ENCODE results near the gene PTPRZ1.

GRCh38 chr7:122064971-122065370, 192.0 kb downstream of the PTPRZ1 start:
- no peak for TF ChIP-seq CTCF (IDR thresholded peaks at IDR 0.05; ENCODE audit: insufficient read depth, low read length)
- no peak for TF ChIP-seq REST (IDR thresholded peaks at IDR 0.05; ENCODE audit: insufficient replicate concordance, low read depth)
- no peak for TF ChIP-seq POLR2AphosphoS5 (IDR thresholded peaks at IDR 0.05; ENCODE audit: low read depth)
- no peak for TF ChIP-seq GABPA (IDR thresholded peaks at IDR 0.05; ENCODE audit: low read depth)
- no peak for TF ChIP-seq SPI1 (IDR thresholded peaks at IDR 0.05; ENCODE audit: borderline replicate concordance, low read depth)

Data from HL-60 (cell line).